HL-60 (cell line): ENCODE results near the gene KANSL3.

Experiments
- POLR2AphosphoS5 ChIP-seq: IDR thresholded peaks from 2 replicates; pipeline ENCODE4 v1.6.1; 2012; ENCODE audit warnings: low read depth
- TF ChIP-seq, protein P1 (sequence below): IDR thresholded peaks from one replicate; pipeline ENCODE4 v1.5.1; 2011; ENCODE audit warnings: low read length, control low read depth, inconsistent platforms; ENCODE audit not compliant: insufficient read depth

DNA sequence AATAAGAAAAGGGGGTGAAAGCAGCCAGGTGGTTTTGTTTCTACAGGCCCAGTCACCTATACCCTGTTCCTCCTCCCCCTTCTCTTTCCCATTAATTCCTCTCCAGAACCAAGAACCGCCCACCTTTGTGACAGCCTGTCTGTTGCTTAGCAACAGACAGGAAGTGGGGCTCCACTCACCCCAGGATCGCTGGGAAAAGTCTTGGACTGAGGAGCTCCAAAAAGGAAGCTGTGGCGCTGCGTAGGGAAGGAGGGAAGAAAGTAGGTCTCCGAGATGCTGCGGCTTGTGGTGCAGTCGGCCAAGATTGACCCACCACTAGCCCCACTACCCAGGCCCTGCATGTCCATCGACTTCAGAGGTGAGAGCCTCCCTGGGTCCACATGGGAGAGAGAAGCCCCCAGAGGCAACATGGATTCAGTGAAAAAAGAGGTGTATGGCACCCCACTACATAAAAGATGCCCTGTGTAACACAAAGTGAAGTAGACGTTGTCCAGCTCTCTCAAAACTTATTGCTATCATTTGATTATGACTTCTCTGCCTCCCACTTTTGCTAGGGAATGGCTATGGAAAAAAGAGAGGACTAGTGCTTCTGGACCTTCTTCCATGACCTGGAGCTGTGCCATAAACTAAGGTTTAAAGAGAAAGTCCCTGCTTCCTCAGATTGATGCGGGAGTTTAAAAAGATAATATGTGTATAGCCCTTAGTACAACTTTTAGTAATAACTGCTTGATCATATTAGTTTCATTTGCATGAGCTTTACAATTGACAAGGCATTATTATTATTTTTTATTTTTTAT, 4.7 kb upstream of the KANSL3 start, which contains the start of gene FER1L5:
- TF ChIP-seq, protein P1, sequence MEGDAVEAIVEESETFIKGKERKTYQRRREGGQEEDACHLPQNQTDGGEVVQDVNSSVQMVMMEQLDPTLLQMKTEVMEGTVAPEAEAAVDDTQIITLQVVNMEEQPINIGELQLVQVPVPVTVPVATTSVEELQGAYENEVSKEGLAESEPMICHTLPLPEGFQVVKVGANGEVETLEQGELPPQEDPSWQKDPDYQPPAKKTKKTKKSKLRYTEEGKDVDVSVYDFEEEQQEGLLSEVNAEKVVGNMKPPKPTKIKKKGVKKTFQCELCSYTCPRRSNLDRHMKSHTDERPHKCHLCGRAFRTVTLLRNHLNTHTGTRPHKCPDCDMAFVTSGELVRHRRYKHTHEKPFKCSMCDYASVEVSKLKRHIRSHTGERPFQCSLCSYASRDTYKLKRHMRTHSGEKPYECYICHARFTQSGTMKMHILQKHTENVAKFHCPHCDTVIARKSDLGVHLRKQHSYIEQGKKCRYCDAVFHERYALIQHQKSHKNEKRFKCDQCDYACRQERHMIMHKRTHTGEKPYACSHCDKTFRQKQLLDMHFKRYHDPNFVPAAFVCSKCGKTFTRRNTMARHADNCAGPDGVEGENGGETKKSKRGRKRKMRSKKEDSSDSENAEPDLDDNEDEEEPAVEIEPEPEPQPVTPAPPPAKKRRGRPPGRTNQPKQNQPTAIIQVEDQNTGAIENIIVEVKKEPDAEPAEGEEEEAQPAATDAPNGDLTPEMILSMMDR, result no peak
- TF ChIP-seq POLR2AphosphoS5, result no peak
